Mesendoderm (in vitro differentiated cells): ENCODE results near the gene IRS2.

Experiments
- DNase-seq: peaks from one replicate; pipeline ENCODE4 v3.0.0; 2013
- H2AK5ac ChIP-seq: 2 replicates; pipeline ENCODE4 v1.6.1; 2013; ENCODE audit warnings: low read length, inconsistent platforms
- H2BK120ac ChIP-seq: 2 replicates; pipeline ENCODE4 v1.6.1; 2013; ENCODE audit warnings: low read depth, mild to moderate bottlenecking, low read length, moderate library complexity, mixed read lengths
- H2BK15ac ChIP-seq: replicated peaks from 2 replicates; pipeline ENCODE4 v1.6.1; 2013; ENCODE audit warnings: low read depth, mild to moderate bottlenecking, moderate library complexity
- H2BK5ac ChIP-seq: 2 replicates; pipeline ENCODE4 v1.6.1; 2013; ENCODE audit warnings: low read length, inconsistent platforms
- H3K18ac ChIP-seq: 2 replicates; pipeline ENCODE4 v1.6.1; 2013; ENCODE audit warnings: mild to moderate bottlenecking, low read length, mixed read lengths
- H3K23ac ChIP-seq: one replicate; pipeline ENCODE4 v1.6.1; 2013; ENCODE audit warnings: low read length
- H3K27ac ChIP-seq: 2 replicates; pipeline ENCODE4 v1.5.1; 2013; ENCODE audit warnings: low read depth, mild to moderate bottlenecking, inconsistent platforms, low read length, moderate library complexity
- H3K27me3 ChIP-seq: 2 replicates; pipeline ENCODE4 v1.6.1; 2013; ENCODE audit warnings: low read length, control low read depth, mild to moderate bottlenecking, inconsistent platforms; ENCODE audit not compliant: insufficient read depth, poor library complexity
- H3K36me3 ChIP-seq: 2 replicates; pipeline ENCODE4 v1.6.1; 2013; ENCODE audit warnings: low read length, inconsistent platforms; ENCODE audit not compliant: control insufficient read depth, insufficient read depth
- H3K4ac ChIP-seq: one replicate; pipeline ENCODE4 v1.6.1; 2013; ENCODE audit warnings: low read depth, mild to moderate bottlenecking, low read length, moderate library complexity
- H3K4me1 ChIP-seq: 2 replicates; pipeline ENCODE4 v1.6.1; 2013; ENCODE audit warnings: low read depth, low read length, inconsistent platforms; ENCODE audit not compliant: control insufficient read depth
- H3K4me2 ChIP-seq: 2 replicates; pipeline ENCODE4 v1.6.1; 2013; ENCODE audit warnings: low read length
- H3K4me3 ChIP-seq: 2 replicates; pipeline ENCODE4 v1.5.1; 2013; ENCODE audit warnings: mild to moderate bottlenecking, low read length
- H3K56ac ChIP-seq: one replicate; pipeline ENCODE4 v1.6.1; 2013; ENCODE audit warnings: low read length
- H3K79me1 ChIP-seq: 2 replicates; pipeline ENCODE4 v1.6.1; 2013; ENCODE audit warnings: low read length, inconsistent platforms
- H3K79me2 ChIP-seq: 2 replicates; pipeline ENCODE4 v1.6.1; 2013; ENCODE audit warnings: mild to moderate bottlenecking, low read length; ENCODE audit not compliant: control insufficient read depth, insufficient read depth
- H3K9ac ChIP-seq: 2 replicates; pipeline ENCODE4 v1.6.1; 2013; ENCODE audit warnings: low read length, inconsistent platforms
- H4K5ac ChIP-seq: one replicate; pipeline ENCODE4 v1.6.1; 2013; ENCODE audit warnings: low read length
- H4K8ac ChIP-seq: one replicate; pipeline ENCODE4 v1.6.1; 2013; ENCODE audit warnings: low read depth, mild to moderate bottlenecking, control low read depth, low read length, moderate library complexity
- WGBS: extraction: QIAGEN DNeasy Blood & Tissue Kit; methylation state at CpG from one replicate; pipeline ENCODE4 v1.1.7; 2013; ENCODE audit warnings: low lambda C conversion rate, missing lambda C conversion rate; ENCODE audit not compliant: insufficient coverage; ENCODE audit errors: extremely low coverage; 5-methylcytosine and 5-hydroxymethylcytosine counted together

IRS2 gene

DNA sequence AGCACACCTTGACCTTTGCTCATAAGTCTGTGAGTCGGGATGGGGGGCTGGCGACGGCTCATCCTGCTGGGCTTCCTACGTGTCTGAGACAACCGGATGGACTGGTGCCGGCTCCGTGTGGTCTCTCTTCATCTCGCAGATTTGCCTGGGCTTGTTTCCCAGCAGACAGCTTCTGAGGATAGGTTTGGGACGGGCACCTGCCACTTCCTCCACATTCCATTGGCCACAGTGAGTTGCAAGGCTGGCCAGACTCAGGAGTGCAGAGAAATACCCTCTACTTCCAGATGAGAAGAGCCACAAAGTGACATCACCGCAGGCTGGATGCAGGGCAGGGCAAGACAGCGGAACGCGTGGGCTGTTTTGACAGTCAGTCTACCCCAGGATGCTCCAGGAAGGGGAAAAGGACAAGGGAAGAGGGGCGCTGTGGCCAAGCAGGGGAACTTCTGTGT lies 48.1 kb downstream of the IRS2 start:
- Histone ChIP-seq H3K9ac (no peak overlapping the region), H3K23ac (no peak overlapping the region), H3K27me3 (no peaks in the 10 kb centered on the region), H3K79me1 (no peaks in the 10 kb centered on the region), H3K4me3 (no peak overlapping the region), H2BK120ac (no peak overlapping the region), H2AK5ac (no peak overlapping the region), H3K18ac (no peak overlapping the region), H4K5ac (no peak overlapping the region), H3K27ac (no peak overlapping the region), H3K79me2 (no peaks in the 10 kb centered on the region), H3K4ac (no peak overlapping the region), H2BK5ac (no peak overlapping the region), H4K8ac (no peak overlapping the region), H3K4me2 (no peak overlapping the region), H3K36me3 (no peaks in the 10 kb centered on the region), H3K56ac (no peak overlapping the region), H2BK15ac (no peak overlapping the region), H3K4me1 (no peaks in the 10 kb centered on the region)
- WGBS = no CpG with 5 or more reads among the region's 14 CpGs
- DNase-seq = no peak

DNA sequence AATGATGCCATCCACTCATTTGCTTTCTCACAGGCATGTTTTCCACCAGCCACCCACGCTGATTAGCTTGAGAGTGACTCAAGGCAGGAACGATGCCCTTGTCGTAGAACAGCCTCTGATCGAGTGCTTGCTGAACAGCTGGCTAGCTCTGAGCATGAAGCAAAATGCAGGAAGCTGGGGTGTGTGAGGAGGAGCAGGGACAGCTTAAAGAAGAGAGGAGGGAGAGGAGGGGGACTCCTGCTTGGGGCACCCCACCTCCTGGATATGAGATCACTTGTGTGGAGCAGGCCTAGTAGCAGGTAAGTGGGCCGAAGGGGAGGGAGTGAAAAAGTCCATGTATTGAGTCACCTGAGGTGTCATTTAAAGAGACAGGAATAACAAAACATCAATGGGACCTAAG lies 48.8 kb downstream of the IRS2 start:
- DNase-seq = no peak
- Histone ChIP-seq H3K4me2 (no peak overlapping the region), H4K8ac (no peak overlapping the region), H4K5ac (no peak overlapping the region), H3K79me2 (no peaks in the 10 kb centered on the region), H3K4ac (no peak overlapping the region), H3K9ac (no peak overlapping the region), H3K27ac (no peak overlapping the region), H3K36me3 (no peaks in the 10 kb centered on the region), H3K4me3 (no peak overlapping the region), H3K27me3 (no peaks in the 10 kb centered on the region), H3K23ac (no peak overlapping the region), H2BK120ac (no peak overlapping the region), H2BK5ac (no peak overlapping the region), H3K79me1 (no peaks in the 10 kb centered on the region), H2BK15ac (no peak overlapping the region), H3K56ac (no peak overlapping the region), H2AK5ac (no peak overlapping the region), H3K18ac (no peak overlapping the region), H3K4me1 (no peaks in the 10 kb centered on the region)
- no CpG with 5 or more reads among the region's 5 CpGs for WGBS

DNA sequence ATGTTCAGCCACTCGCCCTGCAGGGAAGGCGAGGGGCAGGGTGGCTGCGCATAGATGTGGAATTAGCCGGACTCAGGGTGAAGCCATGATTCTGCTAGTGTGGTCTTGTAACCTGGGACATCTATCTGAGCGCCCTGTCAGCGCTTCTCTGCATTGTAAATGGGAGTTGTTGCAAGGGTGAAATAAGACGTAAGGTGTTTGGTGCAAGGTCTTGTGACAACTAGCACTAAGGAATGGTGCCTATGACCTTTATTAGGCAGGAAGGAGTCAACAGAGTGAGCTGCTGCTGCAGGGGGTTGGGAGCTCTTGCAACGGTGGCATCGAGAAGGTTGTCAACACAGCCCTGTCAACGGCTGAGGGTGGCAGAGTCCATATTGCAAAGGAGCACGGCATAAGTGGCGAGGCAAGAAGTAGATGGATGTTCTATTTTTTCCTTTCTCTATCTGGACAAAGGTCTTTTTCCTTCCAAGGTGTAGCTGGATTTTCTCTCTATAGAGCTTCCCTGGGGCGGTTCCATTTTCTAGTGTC lies 49.3 kb downstream of the IRS2 start:
- Histone ChIP-seq H4K8ac (no peak overlapping the region), H3K4ac (no peak overlapping the region), H4K5ac (no peak overlapping the region), H2BK5ac (no peak overlapping the region), H3K27ac (no peak overlapping the region), H3K27me3 (no peaks in the 10 kb centered on the region), H3K9ac (no peak overlapping the region), H3K56ac (no peak overlapping the region), H3K18ac (no peak overlapping the region), H2AK5ac (no peak overlapping the region), H2BK15ac (no peak overlapping the region), H2BK120ac (no peak overlapping the region), H3K4me2 (no peak overlapping the region), H3K23ac (no peak overlapping the region), H3K36me3 (no peaks in the 10 kb centered on the region), H3K79me1 (no peaks in the 10 kb centered on the region), H3K4me3 (no peak overlapping the region), H3K4me1 (no peaks in the 10 kb centered on the region), H3K79me2 (no peaks in the 10 kb centered on the region)
- WGBS = no CpG with 5 or more reads among the region's 13 CpGs
- no peak for DNase-seq

DNA sequence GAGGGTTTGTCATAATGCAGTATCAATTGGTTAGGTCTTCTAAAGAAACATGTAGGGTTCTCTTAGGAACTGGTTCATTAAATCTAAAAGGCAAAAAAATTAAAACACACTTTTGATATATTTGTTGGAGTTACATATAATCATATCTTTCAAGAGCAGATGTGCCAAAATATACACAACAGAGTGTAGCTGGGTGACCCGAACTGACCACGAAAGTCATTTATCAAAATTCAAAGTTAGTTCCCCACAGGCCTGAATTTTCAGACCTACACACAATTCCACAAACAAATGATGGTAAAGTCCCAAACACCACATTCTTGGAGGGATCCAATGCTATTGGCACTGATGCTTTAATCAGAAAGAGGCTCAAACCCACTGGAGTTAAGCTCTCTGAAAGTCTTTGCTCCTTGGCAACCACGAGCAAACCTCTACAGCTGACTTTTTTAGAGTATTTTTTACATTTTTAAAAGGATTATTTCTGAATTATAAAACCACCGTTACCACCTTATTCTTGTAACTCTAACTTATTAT lies 50.9 kb downstream of the IRS2 start:
- Histone ChIP-seq H3K4me3 (no peak overlapping the region), H3K9ac (no peak overlapping the region), H3K79me2 (no peaks in the 10 kb centered on the region), H3K4me1 (no peaks in the 10 kb centered on the region), H3K56ac (no peak overlapping the region), H2BK120ac (no peak overlapping the region), H2BK5ac (no peak overlapping the region), H3K4ac (no peak overlapping the region), H3K27me3 (no peaks in the 10 kb centered on the region), H3K27ac (no peak overlapping the region), H3K36me3 (no peaks in the 10 kb centered on the region), H3K18ac (no peak overlapping the region), H2AK5ac (no peak overlapping the region), H4K5ac (no peak overlapping the region), H4K8ac (no peak overlapping the region), H3K79me1 (no peaks in the 10 kb centered on the region), H3K4me2 (no peak overlapping the region), H3K23ac (no peak overlapping the region), H2BK15ac (no peak overlapping the region)
- no peak for DNase-seq
- WGBS = no CpG with 5 or more reads among the region's 4 CpGs

DNA sequence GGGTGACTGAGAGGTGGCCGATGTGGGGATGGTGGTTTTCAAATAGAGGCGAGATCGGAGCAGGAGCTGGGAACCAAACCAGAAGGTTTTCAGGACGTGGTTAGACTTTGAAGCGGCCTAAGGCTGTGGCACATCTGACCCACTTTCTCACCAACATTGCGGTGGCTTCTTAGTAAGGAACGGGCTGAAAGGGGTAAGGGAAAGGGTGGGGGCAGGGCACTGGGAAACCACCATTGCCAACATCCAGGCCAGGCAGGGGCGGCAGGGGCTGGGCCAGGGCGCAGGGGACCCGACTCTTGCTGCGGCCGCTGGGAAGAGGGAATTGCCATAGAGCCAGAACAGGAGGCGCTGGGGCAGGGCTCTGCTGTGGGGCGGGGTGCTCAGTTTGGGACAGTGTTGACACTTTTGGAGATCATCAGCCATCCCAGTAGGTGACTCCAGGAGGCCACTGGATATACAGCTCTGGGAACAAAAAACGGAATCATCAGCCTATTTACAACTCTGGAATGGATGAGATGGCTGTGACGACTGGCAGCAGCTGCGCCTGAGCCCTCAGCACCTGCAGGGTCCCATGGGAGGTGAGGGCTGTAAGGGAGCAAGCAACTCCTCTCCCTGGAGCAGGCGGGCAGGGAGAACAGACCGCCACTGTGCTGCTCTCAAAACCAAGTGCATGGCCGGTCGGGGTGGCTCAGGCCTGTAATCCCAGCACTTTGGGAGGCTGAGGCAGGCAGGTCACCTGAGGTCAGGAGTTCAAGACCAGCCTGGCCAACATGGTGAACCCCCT lies 52.2 kb downstream of the IRS2 start:
- no peak overlapping the region for H2AK5ac ChIP-seq
- H3K18ac ChIP-seq = no peak overlapping the region
- no peaks in the 10 kb centered on the region for H3K79me1 ChIP-seq
- H2BK15ac ChIP-seq = no peak overlapping the region
- H3K4ac ChIP-seq = no peak overlapping the region
- WGBS = no CpG with 5 or more reads among the region's 21 CpGs
- no peaks in the 10 kb centered on the region for H3K36me3 ChIP-seq
- no peak overlapping the region for H4K8ac ChIP-seq
- no peaks in the 10 kb centered on the region for H3K27me3 ChIP-seq
- H3K79me2 ChIP-seq = no peaks in the 10 kb centered on the region
- no peak overlapping the region for H3K4me2 ChIP-seq
- no peak overlapping the region for H3K4me3 ChIP-seq
- no peak overlapping the region for H4K5ac ChIP-seq
- H2BK120ac ChIP-seq = no peak overlapping the region
- no peaks in the 10 kb centered on the region for H3K4me1 ChIP-seq
- no peak overlapping the region for H3K27ac ChIP-seq
- no peak overlapping the region for H3K23ac ChIP-seq
- H3K9ac ChIP-seq = no peak overlapping the region
- no peak overlapping the region for H2BK5ac ChIP-seq
- H3K56ac ChIP-seq = no peak overlapping the region
- DNase-seq = no peak
